Endothelial cell of umbilical vein (primary cell): Measurements from ENCODE around the gene ROBO4. TPM values are rescaled to one million over a fixed set of nuclear protein-coding genes. Genes with fewer than 3 reads are reported as not detected.

Experiments used
- BruUV-seq: library from RNA; stranded (reverse); fragments of 400-500 nt; replicated peaks from 2 replicates; lab custom pipeline; 2021; lab: Mats Ljungman, UMichigan
- CTCF ChIA-PET: fragments of 300-600, 350-600 bp; sonication (Branson Sonifier 250); formaldehyde crosslinking; loops from one replicate; lab custom pipeline; 2021; ENCODE audit warnings: antibody characterized with exemption, inconsistent platforms; lab: Charles Lee
- POLR2A ChIA-PET: fragments of 300-600, 350-600 bp; sonication (Branson Sonifier 250); formaldehyde crosslinking; loops from one replicate; lab custom pipeline; 2021; ENCODE audit warnings: antibody characterized with exemption, inconsistent platforms; lab: Charles Lee
- DNase-seq: peaks from one replicate; pipeline ENCODE4 v3.0.0-alpha.2; 2011; ENCODE audit warnings: low read depth, low spot score
- FAIRE-seq: peaks from 2 replicates; lab custom pipeline; 2011; peaks lifted over from hg19 to GRCh38; lab: Jason Lieb, UNC
- H2AFZ ChIP-seq: 2 replicates; pipeline ENCODE4 v1.6.0; 2012; ENCODE audit warnings: low read depth, low read length, control low read depth, inconsistent platforms
- H3K27ac ChIP-seq: 2 replicates; pipeline ENCODE4 v1.5.1; 2011; ENCODE audit warnings: low read depth, mild to moderate bottlenecking, control low read depth, low read length, moderate library complexity; ENCODE audit not compliant: insufficient read depth
- H3K27me3 ChIP-seq, 2 experiments: 2 replicates each; pipeline versions ENCODE4 v1.6.0 to v1.6.1; 2011; ENCODE audit warnings: low read length in 2 of 2, mixed read lengths in 1 of 2; ENCODE audit not compliant: control insufficient read depth in 2 of 2, insufficient read depth in 2 of 2
- H3K36me3 ChIP-seq, 2 experiments: 2 replicates in 1 of 2; 3 replicates in 1 of 2; pipeline ENCODE4 v1.5.1; 2011; ENCODE audit warnings: low read length in 2 of 2, mild to moderate bottlenecking in 1 of 2, moderate library complexity in 1 of 2; ENCODE audit not compliant: control insufficient read depth in 2 of 2, insufficient read depth in 2 of 2; ENCODE audit errors: extremely low read depth in 1 of 2
- H3K4me1 ChIP-seq: 3 replicates; pipeline ENCODE4 v1.5.1; 2011; ENCODE audit warnings: mild to moderate bottlenecking, low read length; ENCODE audit not compliant: control insufficient read depth, insufficient read depth; ENCODE audit errors: extremely low read depth
- H3K4me2 ChIP-seq: 2 replicates; pipeline ENCODE4 v1.6.1; 2011; ENCODE audit warnings: low read length, control low read depth, mixed read lengths; ENCODE audit not compliant: insufficient read depth
- H3K4me3 ChIP-seq, 3 experiments: fragments of 200-600 bp in 1 of 3; sonication (generic), shearing (Covaris generic) in 1 of 3; replicated peaks in 1 of 3; 2 replicates each; pipeline ENCODE4 v1.5.1; 2011 to 2016; ENCODE audit warnings: control low read depth in 3 of 3, low read length in 3 of 3, mild to moderate bottlenecking in 2 of 3, inconsistent platforms in 1 of 3, low read depth in 1 of 3, moderate library complexity in 1 of 3; ENCODE audit not compliant: insufficient read depth in 1 of 3
- H3K79me2 ChIP-seq: 2 replicates; pipeline ENCODE4 v1.6.0; 2012; ENCODE audit warnings: low read length, inconsistent platforms; ENCODE audit not compliant: control insufficient read depth, insufficient read depth
- H3K9ac ChIP-seq: replicated peaks from 2 replicates; pipeline ENCODE3; 2011; ENCODE audit warnings: low read length, control low read depth; ENCODE audit not compliant: insufficient read depth; ENCODE audit errors: extremely low read depth
- H3K9me1 ChIP-seq: replicated peaks from 3 replicates; pipeline ENCODE4 v1.6.0; 2011; ENCODE audit warnings: mild to moderate bottlenecking, low read length; ENCODE audit not compliant: control insufficient read depth, insufficient read depth; ENCODE audit errors: extremely low read depth
- H3K9me3 ChIP-seq: replicated peaks from 2 replicates; pipeline ENCODE4 v1.5.1; 2012; ENCODE audit warnings: low read length, inconsistent platforms; ENCODE audit not compliant: control insufficient read depth, insufficient read depth
- H4K20me1 ChIP-seq: replicated peaks from 2 replicates; pipeline ENCODE3; 2011; ENCODE audit warnings: mild to moderate bottlenecking, low read length; ENCODE audit not compliant: control insufficient read depth, insufficient read depth; ENCODE audit errors: extremely low read depth
- EZH2 ChIP-seq: IDR thresholded peaks from 2 replicates; pipeline ENCODE4 v1.6.1; 2012; ENCODE audit warnings: borderline replicate concordance, low read depth, mild to moderate bottlenecking, moderate library complexity, low read length, inconsistent platforms; ENCODE audit not compliant: severe bottlenecking
- FOS ChIP-seq: IDR thresholded peaks from 2 replicates; pipeline ENCODE4 v1.6.1; 2011; ENCODE audit warnings: mild to moderate bottlenecking, low read length, moderate library complexity, borderline replicate concordance; ENCODE audit not compliant: insufficient read depth
- GATA2 ChIP-seq: IDR thresholded peaks from 2 replicates; pipeline ENCODE4 v1.7.0; 2011; ENCODE audit warnings: low read depth, mild to moderate bottlenecking, moderate library complexity, mixed read lengths, low read length; ENCODE audit not compliant: insufficient read length, insufficient read depth
- JUN ChIP-seq: IDR thresholded peaks from 2 replicates; pipeline ENCODE4 v1.6.1; 2011; ENCODE audit warnings: borderline replicate concordance, low read depth; ENCODE audit not compliant: insufficient read length, insufficient read depth
- MYC ChIP-seq: IDR thresholded peaks from one replicate; pipeline ENCODE4 v1.6.1; 2011; ENCODE audit warnings: mild to moderate bottlenecking, low read depth, low read length
- POLR2A ChIP-seq: IDR thresholded peaks from 2 replicates; pipeline ENCODE4 v1.6.1; 2012; ENCODE audit warnings: low read depth, mild to moderate bottlenecking, control low read depth, low read length
- POLR2AphosphoS5 ChIP-seq: IDR thresholded peaks from 2 replicates; pipeline ENCODE4 v1.6.1; 2012; ENCODE audit warnings: low read depth, mild to moderate bottlenecking, control low read depth, low read length, moderate library complexity; ENCODE audit not compliant: insufficient read depth
- dilution Hi-C: fragments of 300-500 bp; cut with MboI; formaldehyde crosslinking; loops from one replicate; pipeline ENCODE4 v1.15.0; 2019; ENCODE audit warnings: low sequenced_read_pairs; ENCODE audit not compliant: extremely low pct_ligation_motif_present
- intact Hi-C: fragments of 100-400 bp; cut with micrococcal nuclease; formaldehyde crosslinking; loops from one replicate; pipeline ENCODE4 v1.10.0; 2022
- polyA plus RNA-seq, 4 experiments: library from polyadenylated mRNA; depleted of rRNA in 3 of 4; stranded (reverse) in 3 of 4; unstranded in 1 of 4; fragments of >200 nt; gene quantifications; 2 replicates each; pipeline versions ENCODE4 v1.2.1 to v1.2.3, GENCODE V29; 2011 to 2012; ENCODE audit warnings: missing spikeins in 1 of 4
- total RNA-seq: library from RNA; stranded (reverse); gene quantifications from 2 replicates; pipeline ENCODE4 v1.2.3, GENCODE V29; 2021
- TF ChIP-seq, protein P1 (sequence below), 2 donors: IDR thresholded peaks; 1 replicate in 1 of 2; 2 replicates in 1 of 2; pipeline ENCODE4 v1.5.1; 2011; ENCODE audit warnings: low read length in 2 of 2, mild to moderate bottlenecking in 2 of 2, moderate library complexity in 2 of 2, control low read depth in 1 of 2, inconsistent platforms in 1 of 2, low read depth in 1 of 2; ENCODE audit not compliant: insufficient read depth in 1 of 2; ENCODE audit errors: extremely low read depth in 1 of 2
- TF ChIP-seq, protein P2 (sequence below): IDR thresholded peaks from 2 replicates; pipeline ENCODE4 v1.6.1; 2011; ENCODE audit not compliant: insufficient read depth, insufficient read length

Gene ROBO4
- total and polyA plus RNA-seq, 2 donors (not counting 3 experiments of a cell fraction or from before 2014, with no cell fraction given) = 260 to 474 TPM

DNA sequence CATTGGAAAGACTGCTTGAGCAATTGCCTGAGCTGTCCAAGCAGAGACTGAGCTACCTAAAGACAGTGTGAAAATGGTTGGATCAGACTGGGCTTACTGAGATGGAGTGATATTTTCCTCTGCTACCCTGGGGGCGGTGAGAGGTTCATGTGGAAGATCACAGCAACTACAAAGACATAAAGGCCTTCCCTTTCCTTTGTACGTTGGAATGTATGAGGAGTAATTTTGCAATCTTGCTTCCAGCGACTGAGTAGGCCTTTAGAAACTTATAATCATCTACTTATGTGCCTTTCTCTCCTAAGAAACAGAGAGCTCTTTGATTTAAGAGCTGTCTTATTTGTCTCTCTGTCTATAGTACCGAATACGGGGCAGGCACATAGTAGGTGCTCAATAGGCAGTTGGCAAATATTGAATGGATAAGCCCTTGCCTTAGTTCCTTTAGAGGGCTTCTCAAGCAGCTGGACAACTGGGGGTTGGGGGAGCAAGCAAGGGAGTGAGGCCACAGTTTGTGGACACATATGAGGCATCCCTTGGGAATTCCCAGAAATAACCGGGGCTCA lies 40.6 kb upstream of the ROBO4 start:
- Histone ChIP-seq H3K4me3 (no peak overlapping the region), H3K9me3 (no peaks in the 10 kb centered on the region), H3K79me2 (no peaks in the 10 kb centered on the region), H3K4me2 (no peak overlapping the region), H4K20me1 (no peaks in the 10 kb centered on the region), H3K36me3 (no peaks in the 10 kb centered on the region), H3K27me3 (peaks cover 0 to 3% of the 10 kb centered on the region in 2 experiments), H3K9me1 (no peaks in the 10 kb centered on the region), H3K4me1 (peaks cover 6% of the 10 kb centered on the region), H3K27ac (no peak overlapping the region), H3K9ac (no peak overlapping the region), H2AFZ (no peak overlapping the region)
- ChIA-PET POLR2A (no interaction called here), CTCF (interaction anchor here (0.6 to 1.5 kb wide), 3 partner anchors 16 to 515 kb away, joined by 3 to 4 read pairs (median 3); partner anchors contain the start of gene CCDC15)
- FAIRE-seq (no peak), DNase-seq (no peak)
- dilution Hi-C loops (no loop called here), intact Hi-C loops (no loop called here)
- TF ChIP-seq JUN (no peak), EZH2 (no peak), FOS (no peak), MYC (no peak), POLR2A (no peak), GATA2 (no peak), POLR2AphosphoS5 (no peak)
- TF ChIP-seq, protein P1, sequence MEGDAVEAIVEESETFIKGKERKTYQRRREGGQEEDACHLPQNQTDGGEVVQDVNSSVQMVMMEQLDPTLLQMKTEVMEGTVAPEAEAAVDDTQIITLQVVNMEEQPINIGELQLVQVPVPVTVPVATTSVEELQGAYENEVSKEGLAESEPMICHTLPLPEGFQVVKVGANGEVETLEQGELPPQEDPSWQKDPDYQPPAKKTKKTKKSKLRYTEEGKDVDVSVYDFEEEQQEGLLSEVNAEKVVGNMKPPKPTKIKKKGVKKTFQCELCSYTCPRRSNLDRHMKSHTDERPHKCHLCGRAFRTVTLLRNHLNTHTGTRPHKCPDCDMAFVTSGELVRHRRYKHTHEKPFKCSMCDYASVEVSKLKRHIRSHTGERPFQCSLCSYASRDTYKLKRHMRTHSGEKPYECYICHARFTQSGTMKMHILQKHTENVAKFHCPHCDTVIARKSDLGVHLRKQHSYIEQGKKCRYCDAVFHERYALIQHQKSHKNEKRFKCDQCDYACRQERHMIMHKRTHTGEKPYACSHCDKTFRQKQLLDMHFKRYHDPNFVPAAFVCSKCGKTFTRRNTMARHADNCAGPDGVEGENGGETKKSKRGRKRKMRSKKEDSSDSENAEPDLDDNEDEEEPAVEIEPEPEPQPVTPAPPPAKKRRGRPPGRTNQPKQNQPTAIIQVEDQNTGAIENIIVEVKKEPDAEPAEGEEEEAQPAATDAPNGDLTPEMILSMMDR (IDR thresholded peaks at IDR 0.05; ENCODE audit: extremely low read depth in 1 of 2, insufficient read depth in 1 of 2, low read depth in 1 of 2, low read length in 2 of 2) = no peak
- TF ChIP-seq, protein P2, sequence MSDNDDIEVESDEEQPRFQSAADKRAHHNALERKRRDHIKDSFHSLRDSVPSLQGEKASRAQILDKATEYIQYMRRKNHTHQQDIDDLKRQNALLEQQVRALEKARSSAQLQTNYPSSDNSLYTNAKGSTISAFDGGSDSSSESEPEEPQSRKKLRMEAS = no peak
- BruUV-seq = no TSS peak
